Kidney epithelial cell (primary cell): ENCODE results near the gene FBLN1. TPM values are rescaled to one million over a fixed set of nuclear protein-coding genes. Genes with fewer than 3 reads are reported as not detected.

Experiments used
- DNase-seq: peaks from one replicate; pipeline ENCODE4 v3.0.0-alpha.2; 2010; ENCODE audit warnings: low read depth
- H3K27me3 ChIP-seq: 2 replicates; pipeline ENCODE4 v1.6.0; 2011; ENCODE audit warnings: low read length; ENCODE audit not compliant: control insufficient read depth, insufficient read depth
- H3K36me3 ChIP-seq: 2 replicates; pipeline ENCODE4 v1.5.1; 2011; ENCODE audit warnings: low read length; ENCODE audit not compliant: control insufficient read depth, insufficient read depth
- H3K4me3 ChIP-seq: 2 replicates; pipeline ENCODE4 v1.5.1; 2011; ENCODE audit warnings: low read depth, mild to moderate bottlenecking, control low read depth, low read length
- CTCF ChIP-seq: IDR thresholded peaks from 2 replicates; pipeline ENCODE4 v1.5.1; 2011; ENCODE audit warnings: mild to moderate bottlenecking, moderate library complexity, low read length, control low read depth, inconsistent platforms; ENCODE audit not compliant: insufficient read depth, poor library complexity, severe bottlenecking
- total RNA-seq: library from RNA; depleted of rRNA; stranded (reverse); fragments of >200 nt; gene quantifications from 2 replicates; pipeline ENCODE4 v1.2.3, GENCODE V29; 2015

Gene FBLN1
- total RNA-seq, 1 donor from 2014 or later = 32.8 TPM

- Histone ChIP-seq H3K4me3 (no peak overlapping the region), H3K27me3 (peaks cover 7% of the 10 kb centered on the region), H3K36me3 (no peaks in the 10 kb centered on the region)
- DNase-seq = no peak
- TF ChIP-seq CTCF = no peak
These were observed 60.1 kb downstream of the FBLN1 start for GRCh38 chr22:45562537-45563361.

GRCh38 chr22:45563362-45564040 lies 60.8 kb downstream of the FBLN1 start:
- DNase-seq = no peak
- no peaks in the 10 kb centered on the region for H3K36me3 ChIP-seq
- no peak overlapping the region for H3K4me3 ChIP-seq
- no peak for TF ChIP-seq CTCF
- peaks cover 8% of the 10 kb centered on the region for H3K27me3 ChIP-seq

GRCh38 chr22:45564349-45565030 lies 61.8 kb downstream of the FBLN1 start:
- peaks cover 8% of the 10 kb centered on the region for H3K27me3 ChIP-seq
- H3K36me3 ChIP-seq = no peaks in the 10 kb centered on the region
- no peak for TF ChIP-seq CTCF
- no peak overlapping the region for H3K4me3 ChIP-seq
- no peak for DNase-seq

- peaks cover 8% of the 10 kb centered on the region for H3K27me3 ChIP-seq
- H3K36me3 ChIP-seq = no peaks in the 10 kb centered on the region
- H3K4me3 ChIP-seq = no peak overlapping the region
- DNase-seq = no peak
- no peak for TF ChIP-seq CTCF
These were observed 62.5 kb downstream of the FBLN1 start for GRCh38 chr22:45565171-45565570.

- peaks cover 8% of the 10 kb centered on the region for H3K27me3 ChIP-seq
- H3K4me3 ChIP-seq = no peak overlapping the region
- no peak for TF ChIP-seq CTCF
- DNase-seq = no peak
- H3K36me3 ChIP-seq = no peaks in the 10 kb centered on the region
These were observed 63.3 kb downstream of the FBLN1 start for GRCh38 chr22:45565973-45566372.
